PC-3 (cell line): ENCODE results near the gene SNCA.

Source experiments
- CTCF ChIP-seq: fragments of 300-600 bp; sonication (generic); conservative IDR thresholded peaks from 2 replicates; pipeline ENCODE4 v1.5.1; 2017; ENCODE audit warnings: antibody characterized with exemption, low read depth, mild to moderate bottlenecking, low read length
- EZH2phosphoT487 ChIP-seq: fragments of 300-600 bp; sonication (generic); IDR thresholded peaks from 2 replicates; pipeline ENCODE4 v1.6.1; 2018; ENCODE audit warnings: mild to moderate bottlenecking, antibody characterized with exemption, low read length, borderline replicate concordance

DNA sequence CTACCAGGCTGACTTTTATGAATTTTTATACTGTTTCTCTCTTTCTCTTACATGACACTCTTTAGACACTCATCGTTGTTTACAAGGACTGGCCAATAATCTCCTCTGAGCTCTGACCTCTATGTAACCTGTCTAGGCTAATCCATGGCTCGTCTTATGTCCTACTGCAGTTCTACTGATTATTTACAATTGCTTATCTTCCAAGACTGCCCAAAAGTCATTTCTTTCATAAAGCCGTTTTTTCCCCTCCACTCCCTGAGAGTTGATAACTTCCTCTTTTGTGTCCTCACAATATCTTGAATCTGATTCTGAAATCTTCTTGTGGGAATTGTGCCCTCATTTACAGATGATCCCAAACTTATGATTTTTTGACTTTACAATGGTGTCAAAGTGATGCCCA lies 18.3 kb upstream of the SNCA start:
- TF ChIP-seq CTCF, result no peak
- TF ChIP-seq EZH2phosphoT487, result no peak
